Hepatocyte (in vitro differentiated cells): ENCODE measurements around the gene NELFA. TPM values are rescaled to one million over a fixed set of nuclear protein-coding genes. Genes with fewer than 3 reads are reported as not detected.

Experiments used
- DNase-seq: peaks from one replicate; pipeline ENCODE4 v3.0.0-alpha.2; 2016; ENCODE audit warnings: low spot score
- H2AFZ ChIP-seq: fragments of 200-600 bp; sonication (generic); 2 replicates; pipeline ENCODE4 v1.6.0; 2016; ENCODE audit warnings: antibody characterized with exemption, mild to moderate bottlenecking
- H3K27ac ChIP-seq: fragments of 200-600 bp; sonication (generic); 2 replicates; pipeline ENCODE4 v1.5.1; 2016; ENCODE audit warnings: mild to moderate bottlenecking
- H3K27me3 ChIP-seq: fragments of 200-600 bp; sonication (generic); 2 replicates; pipeline ENCODE4 v1.6.1; 2016
- H3K36me3 ChIP-seq: fragments of 200-600 bp; sonication (generic); replicated peaks from 2 replicates; pipeline ENCODE4 v1.5.1; 2016; ENCODE audit warnings: low read depth; ENCODE audit not compliant: insufficient read depth
- H3K4me1 ChIP-seq: fragments of 200-600 bp; sonication (generic); 2 replicates; pipeline ENCODE4 v1.5.1; 2016; ENCODE audit warnings: mild to moderate bottlenecking, moderate library complexity; ENCODE audit not compliant: insufficient read depth
- H3K4me2 ChIP-seq: fragments of 200-600 bp; sonication (generic); 2 replicates; pipeline ENCODE4 v1.6.0; 2016
- H3K4me3 ChIP-seq: fragments of 200-600 bp; sonication (generic); 2 replicates; pipeline ENCODE4 v1.5.1; 2016; ENCODE audit warnings: mild to moderate bottlenecking
- H3K79me2 ChIP-seq: fragments of 200-600 bp; sonication (generic); 2 replicates; pipeline ENCODE4 v1.6.0; 2017; ENCODE audit warnings: mild to moderate bottlenecking
- H3K9me2 ChIP-seq: fragments of 200-600 bp; sonication (generic); replicated peaks from 2 replicates; pipeline ENCODE4 v1.6.0; 2017; ENCODE audit warnings: mild to moderate bottlenecking; ENCODE audit not compliant: insufficient read depth
- H3K9me3 ChIP-seq: fragments of 200-600 bp; sonication (generic); 2 replicates; pipeline ENCODE4 v1.5.1; 2016; ENCODE audit warnings: low read depth, mild to moderate bottlenecking
- H4K20me1 ChIP-seq: fragments of 200-600 bp; sonication (generic); 2 replicates; pipeline ENCODE4 v1.6.0; 2016; ENCODE audit warnings: mild to moderate bottlenecking; ENCODE audit not compliant: insufficient read depth, poor library complexity, severe bottlenecking
- EZH2 ChIP-seq: fragments of 200-600 bp; sonication (generic); IDR thresholded peaks from 2 replicates; pipeline ENCODE4 v1.6.1; 2016; ENCODE audit warnings: antibody characterized with exemption, mild to moderate bottlenecking, borderline replicate concordance
- EZH2phosphoT487 ChIP-seq: fragments of 200-600 bp; sonication (generic); IDR thresholded peaks from one replicate; pipeline ENCODE4 v1.6.1; 2018; ENCODE audit warnings: antibody characterized with exemption, mild to moderate bottlenecking, low read depth, moderate library complexity; ENCODE audit not compliant: unreplicated experiment, severe bottlenecking
- WGBS: methylation state at CpG from one replicate; pipeline ENCODE4 v1.1.6; 2016; ENCODE audit warnings: low lambda C conversion rate; ENCODE audit errors: missing lambda C conversion rate; 5-methylcytosine and 5-hydroxymethylcytosine counted together
- polyA plus RNA-seq: library from polyadenylated mRNA; unstranded; fragments of >200 nt; fragmentation: Nextera tagmentation; extraction: Ambion mirVana; gene quantifications from 2 replicates; pipeline ENCODE4 v1.2.1, GENCODE V29; 2016
- total RNA-seq: library from RNA; depleted of rRNA; stranded (reverse); fragments of >200 nt; gene quantifications from 2 replicates; pipeline ENCODE4 v1.2.3, GENCODE V29; 2014
- TF ChIP-seq, protein P1 (sequence below): fragments of 200-600 bp; sonication (generic); IDR thresholded peaks from 2 replicates; pipeline ENCODE4 v1.5.1; 2016; ENCODE audit warnings: antibody characterized with exemption, mild to moderate bottlenecking; ENCODE audit not compliant: poor library complexity

The NELFA gene
- total and polyA plus RNA-seq, 2 experiments from 2014 or later, result 21.4 to 46.2 TPM

DNA sequence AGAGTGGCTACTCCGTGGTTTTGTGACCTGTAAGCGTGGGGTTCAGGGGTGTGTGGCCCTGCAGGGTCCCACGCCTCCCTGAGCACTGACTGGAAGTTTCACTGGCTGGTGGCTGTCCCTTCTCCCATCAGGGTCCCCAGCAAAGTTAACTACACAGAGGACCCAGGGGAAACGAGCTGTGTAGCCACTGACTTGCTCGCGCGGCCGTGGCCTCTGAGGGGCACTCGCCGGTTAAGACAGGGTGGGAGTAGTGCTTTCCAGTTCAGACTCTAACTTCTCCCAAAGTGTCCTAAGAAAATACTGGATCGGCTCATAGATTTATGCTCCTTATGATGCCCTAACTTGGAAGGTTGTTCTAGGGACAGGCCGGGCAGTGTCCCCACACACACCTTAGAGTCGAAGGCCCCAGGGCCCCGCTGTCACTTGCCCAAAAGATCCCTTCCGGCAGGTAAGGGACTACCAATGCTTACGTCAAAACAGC is 28.2 kb downstream of the NELFA start:
- no peaks in the 10 kb centered on the region for H3K36me3 ChIP-seq
- no peak overlapping the region for H3K4me2 ChIP-seq
- H3K79me2 ChIP-seq, result no peaks in the 10 kb centered on the region
- no peak for DNase-seq
- TF ChIP-seq EZH2phosphoT487 (no peak), EZH2 (no peak)
- TF ChIP-seq, protein P1, sequence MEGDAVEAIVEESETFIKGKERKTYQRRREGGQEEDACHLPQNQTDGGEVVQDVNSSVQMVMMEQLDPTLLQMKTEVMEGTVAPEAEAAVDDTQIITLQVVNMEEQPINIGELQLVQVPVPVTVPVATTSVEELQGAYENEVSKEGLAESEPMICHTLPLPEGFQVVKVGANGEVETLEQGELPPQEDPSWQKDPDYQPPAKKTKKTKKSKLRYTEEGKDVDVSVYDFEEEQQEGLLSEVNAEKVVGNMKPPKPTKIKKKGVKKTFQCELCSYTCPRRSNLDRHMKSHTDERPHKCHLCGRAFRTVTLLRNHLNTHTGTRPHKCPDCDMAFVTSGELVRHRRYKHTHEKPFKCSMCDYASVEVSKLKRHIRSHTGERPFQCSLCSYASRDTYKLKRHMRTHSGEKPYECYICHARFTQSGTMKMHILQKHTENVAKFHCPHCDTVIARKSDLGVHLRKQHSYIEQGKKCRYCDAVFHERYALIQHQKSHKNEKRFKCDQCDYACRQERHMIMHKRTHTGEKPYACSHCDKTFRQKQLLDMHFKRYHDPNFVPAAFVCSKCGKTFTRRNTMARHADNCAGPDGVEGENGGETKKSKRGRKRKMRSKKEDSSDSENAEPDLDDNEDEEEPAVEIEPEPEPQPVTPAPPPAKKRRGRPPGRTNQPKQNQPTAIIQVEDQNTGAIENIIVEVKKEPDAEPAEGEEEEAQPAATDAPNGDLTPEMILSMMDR, result no peak
- no peaks in the 10 kb centered on the region for H3K4me1 ChIP-seq
- no peak overlapping the region for H2AFZ ChIP-seq
- no peaks in the 10 kb centered on the region for H3K9me3 ChIP-seq
- 96% methylated on average over 16 of the region's 16 CpGs for WGBS
- H3K27me3 ChIP-seq, result no peaks in the 10 kb centered on the region
- H3K9me2 ChIP-seq, result no peaks in the 10 kb centered on the region
- no peaks in the 10 kb centered on the region for H4K20me1 ChIP-seq
- H3K4me3 ChIP-seq, result no peak overlapping the region
- H3K27ac ChIP-seq, result no peak overlapping the region

DNA sequence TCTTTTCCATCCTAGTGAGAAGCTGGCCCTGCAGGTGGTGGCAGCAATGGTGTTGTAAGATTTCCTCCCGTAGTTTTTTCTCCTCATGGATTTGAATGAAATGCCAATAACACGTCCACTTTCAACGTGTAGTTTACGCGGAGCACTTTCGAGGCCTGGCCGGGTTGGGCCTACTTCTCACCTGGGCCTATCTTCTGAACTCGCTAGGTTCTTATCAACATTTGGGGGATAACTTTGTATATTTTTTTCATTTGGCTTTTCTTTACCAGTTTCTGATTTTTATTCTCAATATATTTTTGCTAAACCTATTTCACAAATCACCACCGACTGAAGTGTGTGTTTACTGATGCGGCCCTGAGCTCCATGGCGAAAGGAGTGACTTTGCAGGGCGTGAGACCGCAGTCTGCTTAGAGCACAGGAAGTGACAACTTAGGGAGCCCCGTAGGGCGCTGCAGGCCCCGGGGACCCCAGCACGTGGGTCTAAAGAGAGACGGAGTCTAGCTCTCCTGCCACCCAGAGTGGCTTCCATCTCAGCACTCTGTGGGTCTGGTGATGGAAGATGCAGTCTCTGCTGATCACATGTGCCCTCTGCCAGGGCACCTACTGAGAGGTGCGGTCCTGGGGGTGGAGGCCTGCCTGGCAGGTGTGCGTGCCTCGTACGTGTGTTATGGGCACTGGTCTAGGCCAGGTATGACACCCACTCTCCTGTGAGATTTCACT is 29.1 kb downstream of the NELFA start:
- Histone ChIP-seq H4K20me1 (no peaks in the 10 kb centered on the region), H3K4me3 (no peak overlapping the region), H3K79me2 (no peaks in the 10 kb centered on the region), H3K27me3 (no peaks in the 10 kb centered on the region), H3K27ac (no peak overlapping the region), H3K4me1 (no peaks in the 10 kb centered on the region), H3K4me2 (no peak overlapping the region), H3K36me3 (no peaks in the 10 kb centered on the region), H2AFZ (no peak overlapping the region), H3K9me2 (no peaks in the 10 kb centered on the region), H3K9me3 (no peaks in the 10 kb centered on the region)
- TF ChIP-seq, protein P1, result no peak
- no peak for TF ChIP-seq EZH2
- TF ChIP-seq EZH2phosphoT487, result no peak
- no peak for DNase-seq
- 93% methylated on average over 22 of the region's 22 CpGs for WGBS

DNA sequence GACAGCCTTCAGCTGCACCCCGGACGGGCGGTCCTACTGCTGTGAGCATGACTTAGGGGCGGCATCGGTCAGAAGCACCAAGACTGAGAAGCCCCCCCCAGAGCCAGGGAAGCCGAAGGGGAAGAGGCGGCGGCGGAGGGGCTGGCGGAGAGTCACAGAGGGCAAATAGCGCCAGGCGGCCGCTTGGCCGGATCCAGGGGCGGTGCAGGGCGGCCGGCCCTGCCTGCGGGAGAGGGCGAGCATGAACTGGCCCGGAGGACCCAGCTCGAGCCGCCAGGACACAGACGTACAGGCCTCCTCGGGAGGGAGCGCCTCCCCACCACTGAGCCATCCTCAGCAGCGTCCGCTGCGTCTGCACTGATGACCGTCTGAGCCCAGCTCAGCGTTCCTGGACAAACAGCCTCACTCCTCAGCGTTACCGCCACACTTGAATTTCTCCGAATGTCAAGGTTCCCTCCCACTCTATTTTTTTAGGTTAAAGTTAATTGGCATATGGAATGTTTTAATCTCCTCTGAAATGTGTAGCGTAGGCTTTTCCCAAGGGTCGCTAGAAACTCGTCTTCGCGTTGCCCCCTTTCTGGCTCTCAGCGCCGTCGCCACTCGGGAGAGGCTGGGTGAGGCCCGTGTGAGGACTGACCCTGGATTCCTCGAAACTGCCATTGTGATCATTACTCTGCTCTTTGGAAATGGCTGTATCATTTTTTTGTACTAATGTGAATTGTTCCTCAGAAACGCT is 29.9 kb downstream of the NELFA start:
- no peak overlapping the region for H3K27ac ChIP-seq
- H3K9me3 ChIP-seq, result no peaks in the 10 kb centered on the region
- TF ChIP-seq, protein P1, result no peak
- TF ChIP-seq EZH2 (no peak), EZH2phosphoT487 (no peak)
- H3K4me3 ChIP-seq, result no peak overlapping the region
- H2AFZ ChIP-seq, result no peak overlapping the region
- no peaks in the 10 kb centered on the region for H3K27me3 ChIP-seq
- H3K4me1 ChIP-seq, result no peaks in the 10 kb centered on the region
- no peaks in the 10 kb centered on the region for H4K20me1 ChIP-seq
- H3K4me2 ChIP-seq, result no peak overlapping the region
- WGBS, result 96% methylated on average over 40 of the region's 45 CpGs
- no peaks in the 10 kb centered on the region for H3K79me2 ChIP-seq
- no peaks in the 10 kb centered on the region for H3K36me3 ChIP-seq
- no peaks in the 10 kb centered on the region for H3K9me2 ChIP-seq
- DNase-seq, result no peak
